DMS153 treated with DMSO at 0.1 percent for 48 hours (cell line): ENCODE measurements around the gene CHRNA9.
"Not testable (repeated sequence)": the region's sequence is repeated elsewhere in the genome, so short reads cannot be mapped to it uniquely, and the experiment has no call there.

Experiments
- DNase-seq: peaks from one replicate; lab custom pipeline; 2025; ENCODE audit not compliant: unreplicated experiment; lab: John Stamatoyannopoulos, UW

CHRNA9 gene, protein sequence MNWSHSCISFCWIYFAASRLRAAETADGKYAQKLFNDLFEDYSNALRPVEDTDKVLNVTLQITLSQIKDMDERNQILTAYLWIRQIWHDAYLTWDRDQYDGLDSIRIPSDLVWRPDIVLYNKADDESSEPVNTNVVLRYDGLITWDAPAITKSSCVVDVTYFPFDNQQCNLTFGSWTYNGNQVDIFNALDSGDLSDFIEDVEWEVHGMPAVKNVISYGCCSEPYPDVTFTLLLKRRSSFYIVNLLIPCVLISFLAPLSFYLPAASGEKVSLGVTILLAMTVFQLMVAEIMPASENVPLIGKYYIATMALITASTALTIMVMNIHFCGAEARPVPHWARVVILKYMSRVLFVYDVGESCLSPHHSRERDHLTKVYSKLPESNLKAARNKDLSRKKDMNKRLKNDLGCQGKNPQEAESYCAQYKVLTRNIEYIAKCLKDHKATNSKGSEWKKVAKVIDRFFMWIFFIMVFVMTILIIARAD

DNA sequence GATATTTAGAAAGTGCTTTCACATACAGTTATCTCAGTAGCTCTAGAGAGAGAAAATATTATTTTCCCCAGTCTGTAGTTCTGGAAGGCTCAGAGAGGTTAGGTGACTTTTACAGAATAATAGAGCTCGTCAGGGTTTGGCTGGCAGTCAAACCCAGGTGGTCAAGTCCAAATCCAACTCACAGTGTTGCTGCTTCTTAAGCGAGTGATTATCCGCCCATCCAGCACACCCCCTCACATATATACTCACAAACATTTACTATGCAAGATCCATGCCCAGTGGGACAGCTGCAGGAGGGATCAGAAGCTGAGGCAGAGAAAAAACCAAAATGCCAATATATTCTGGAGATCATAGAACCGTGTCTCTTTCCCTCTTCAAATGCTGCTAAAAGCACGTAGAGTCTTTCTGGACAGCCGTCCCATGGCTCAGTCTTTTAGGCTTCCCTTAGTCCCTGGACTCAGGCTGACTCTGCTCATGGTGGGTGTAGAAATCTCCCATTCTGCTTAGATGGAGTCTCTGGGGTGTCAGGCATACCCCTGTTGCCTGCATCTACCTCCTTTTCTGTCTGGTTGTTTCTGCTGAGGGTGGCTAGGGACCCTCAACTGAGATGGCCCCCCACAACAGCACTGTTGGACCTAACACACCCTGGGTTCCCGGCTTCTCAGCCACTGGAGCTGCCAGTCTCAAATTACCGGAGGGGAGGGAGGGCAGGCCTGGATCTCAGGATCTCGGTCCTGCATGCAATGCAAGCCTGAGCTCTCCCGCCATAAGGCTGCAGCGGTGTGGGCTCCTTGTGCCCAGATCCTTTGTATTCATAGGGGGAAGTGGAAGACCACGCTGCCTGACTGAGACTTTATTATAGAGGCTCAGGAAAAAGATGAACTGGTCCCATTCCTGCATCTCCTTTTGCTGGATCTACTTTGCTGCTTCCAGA, at the start of gene CHRNA9:
CHRNA9 (plus strand) TSS at position 743 of the 934 bp plus-strand sequence; CDS start at position 878, 135 bp downstream.
- no peak for DNase-seq

DNA sequence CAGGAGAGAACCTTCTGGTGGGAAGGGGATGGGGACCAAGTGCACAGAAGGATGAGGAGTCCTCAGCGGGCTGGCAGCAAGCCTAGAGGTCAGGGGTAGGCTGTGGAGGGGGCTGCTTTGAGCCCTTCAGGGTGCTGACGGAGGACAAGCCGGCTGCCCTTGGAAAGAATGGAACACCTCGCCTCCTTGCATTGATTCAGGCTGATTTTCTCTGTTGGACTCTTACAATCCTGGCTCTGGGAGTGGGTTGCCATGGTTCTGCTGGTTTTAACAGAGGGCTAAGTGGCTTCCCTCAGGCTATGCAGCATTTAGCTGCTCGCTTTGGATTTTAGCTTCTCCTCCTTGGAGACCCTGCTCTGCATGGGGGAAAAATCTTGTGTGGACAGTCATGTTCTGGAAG, 49.4 kb upstream of the CHRNA9 start:
- no peak for DNase-seq

DNA sequence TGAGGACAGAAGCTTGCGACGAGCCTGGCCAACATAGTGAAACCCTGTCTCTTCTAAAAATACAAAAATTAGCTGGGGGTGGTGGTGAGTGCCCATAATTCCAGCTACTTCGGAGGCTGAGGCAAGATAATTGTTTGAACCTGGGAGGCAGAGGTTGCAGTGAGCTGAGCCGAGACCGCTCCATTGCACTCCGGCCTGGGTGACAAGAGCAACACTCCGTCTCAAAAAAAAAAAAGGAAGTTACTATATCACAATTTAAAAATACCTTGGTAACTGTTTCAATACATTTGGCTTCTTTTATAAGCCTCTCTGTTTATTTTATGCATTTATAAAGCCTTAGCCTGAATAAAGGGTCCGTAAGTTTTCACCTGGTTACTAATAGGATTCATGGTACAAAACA, 46.6 kb upstream of the CHRNA9 start:
- DNase-seq: no peak

DNA sequence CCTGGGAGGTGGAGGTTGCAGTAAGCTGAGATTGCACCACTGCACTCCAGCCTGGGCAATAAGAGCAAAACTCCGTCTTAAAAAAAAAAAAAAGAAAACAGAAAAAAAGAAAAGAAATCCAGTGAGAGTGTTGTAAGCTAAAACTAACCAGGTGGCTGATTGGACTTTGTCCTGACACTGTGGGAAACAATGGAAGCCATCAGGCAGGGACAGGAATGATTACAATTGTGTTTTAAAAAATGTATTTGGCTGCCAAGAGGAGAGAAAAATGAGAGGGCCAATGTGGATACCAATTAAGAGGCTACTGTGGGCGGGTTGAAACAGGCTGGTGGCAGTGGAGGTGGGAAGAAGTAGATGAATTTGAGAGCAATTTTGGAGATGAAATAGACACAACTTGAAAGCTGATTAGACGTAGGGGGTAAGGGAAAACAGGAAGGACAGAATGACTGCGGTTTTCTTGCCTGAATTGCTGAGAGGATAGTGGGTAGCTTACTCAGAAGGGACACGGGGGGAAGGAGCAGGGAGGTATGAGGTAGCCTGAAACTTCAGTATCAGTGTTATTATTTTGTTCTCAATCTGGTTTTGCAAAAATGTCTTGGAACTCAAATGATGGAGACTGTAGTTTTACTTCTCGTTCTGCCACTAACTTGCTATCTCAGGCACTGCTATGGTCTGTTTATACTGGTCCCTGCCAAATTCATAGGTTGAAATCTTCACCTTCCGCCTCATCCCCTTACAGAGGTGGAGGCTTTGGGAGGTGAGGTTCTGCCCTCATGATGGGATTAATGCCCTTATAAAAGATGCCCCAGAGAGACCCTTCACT, 45.6 kb upstream of the CHRNA9 start:
- no peak for DNase-seq

DNA sequence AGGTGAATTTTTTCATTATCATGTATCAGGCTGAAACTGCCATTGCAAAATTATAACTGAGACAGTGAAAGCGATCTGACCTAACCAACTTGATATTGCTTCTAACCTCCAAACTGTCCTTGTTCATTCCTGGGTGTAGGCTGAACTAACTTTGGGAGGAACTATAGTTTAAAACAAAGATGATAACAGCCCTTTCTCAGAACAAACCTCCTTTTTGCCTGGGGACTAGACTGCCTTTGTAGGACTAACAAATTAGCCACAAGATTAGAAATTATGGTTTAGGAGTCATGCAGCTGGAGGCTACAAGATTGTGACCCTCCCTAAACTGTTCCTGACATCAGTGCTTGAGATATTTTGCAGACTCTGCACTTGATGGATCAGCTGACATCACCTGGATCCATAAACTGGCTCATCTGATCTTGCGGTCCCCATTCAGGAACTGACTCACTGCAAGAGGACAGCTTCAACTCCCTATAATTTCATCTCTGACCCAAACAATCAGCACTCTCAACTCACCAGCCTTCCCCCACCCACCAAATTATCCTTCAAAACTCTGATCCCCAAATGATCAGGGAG, 44.4 kb upstream of the CHRNA9 start:
- not testable (repeated sequence) for DNase-seq

DNA sequence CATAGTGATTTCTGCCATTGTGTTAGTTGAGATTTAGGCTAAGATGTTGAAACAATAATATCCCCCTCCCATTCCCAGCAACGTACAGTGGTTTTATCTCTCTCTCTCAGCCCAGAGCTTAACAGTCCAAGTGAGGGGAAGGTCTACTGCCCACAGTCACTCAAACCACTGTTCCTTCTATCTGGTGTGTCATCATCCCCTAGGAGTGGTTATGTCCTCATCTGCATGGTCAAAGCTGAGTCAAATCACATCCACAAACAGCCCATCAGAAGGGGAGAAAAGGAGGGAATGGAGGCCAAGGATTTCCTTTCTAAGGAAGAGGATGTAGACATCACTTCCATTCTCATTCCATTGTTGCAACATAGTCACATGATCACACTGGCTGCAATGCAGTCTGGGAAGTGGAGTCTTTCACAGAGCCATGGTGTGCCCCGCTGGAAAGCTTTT, 42.8 kb upstream of the CHRNA9 start:
- no peak for DNase-seq

DNA sequence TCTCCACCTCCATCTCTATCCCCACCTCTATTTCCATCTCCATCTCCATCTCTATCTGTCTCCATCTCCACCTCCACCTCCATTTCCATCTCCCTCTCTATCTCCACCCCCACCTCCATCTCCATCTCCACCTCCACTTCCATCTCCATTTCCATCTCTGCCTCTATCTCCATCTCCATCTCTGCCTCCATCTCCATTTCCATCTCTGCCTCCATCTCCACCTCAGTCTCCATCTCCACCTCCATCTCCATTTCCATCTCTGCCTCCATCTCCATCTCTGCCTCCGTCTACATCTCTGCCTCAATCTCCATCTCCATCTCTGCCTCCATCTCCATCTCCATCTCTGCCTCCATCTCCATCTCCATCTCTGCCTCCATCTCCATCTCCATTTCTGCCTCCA, 40.8 kb upstream of the CHRNA9 start:
- DNase-seq: no peak

DNA sequence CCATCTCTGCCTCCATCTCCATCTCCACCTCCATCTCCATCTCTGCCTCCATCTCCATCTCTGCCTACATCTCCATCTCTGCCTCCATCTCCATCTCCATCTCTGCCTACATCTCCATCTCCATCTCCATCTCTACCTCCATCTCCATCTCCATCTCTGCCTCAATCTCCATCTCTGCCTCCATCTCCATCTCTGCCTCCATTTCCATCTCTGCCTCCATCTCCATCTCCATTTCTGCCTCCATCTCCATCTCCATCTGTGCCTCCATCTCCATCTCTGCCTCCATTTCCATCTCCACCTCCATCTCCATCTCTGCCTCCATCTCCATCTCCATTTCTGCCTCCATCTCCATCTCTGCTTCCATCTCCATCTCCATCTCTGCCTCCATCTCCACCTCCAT, 40.1 kb upstream of the CHRNA9 start:
- DNase-seq: not testable (repeated sequence)

DNA sequence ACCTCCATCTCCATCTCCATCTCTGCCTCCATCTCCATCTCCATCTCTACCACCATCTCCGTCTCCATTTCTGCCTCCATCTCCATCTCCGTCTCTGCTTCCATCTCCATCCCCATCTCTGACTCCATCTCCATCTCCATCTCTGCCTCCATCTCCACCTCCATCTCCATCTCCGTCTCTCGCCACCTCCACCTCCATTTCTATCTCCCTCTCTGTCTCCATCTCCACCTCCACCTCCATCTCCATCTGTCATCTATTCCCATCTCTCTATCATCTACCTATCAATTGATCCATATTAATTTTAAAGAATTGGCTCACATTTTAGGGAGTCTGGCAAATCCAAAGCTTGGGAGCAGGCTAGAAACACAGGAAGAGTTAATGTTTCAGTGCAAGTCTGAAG, 39.6 kb upstream of the CHRNA9 start:
- DNase-seq: no peak

DNA sequence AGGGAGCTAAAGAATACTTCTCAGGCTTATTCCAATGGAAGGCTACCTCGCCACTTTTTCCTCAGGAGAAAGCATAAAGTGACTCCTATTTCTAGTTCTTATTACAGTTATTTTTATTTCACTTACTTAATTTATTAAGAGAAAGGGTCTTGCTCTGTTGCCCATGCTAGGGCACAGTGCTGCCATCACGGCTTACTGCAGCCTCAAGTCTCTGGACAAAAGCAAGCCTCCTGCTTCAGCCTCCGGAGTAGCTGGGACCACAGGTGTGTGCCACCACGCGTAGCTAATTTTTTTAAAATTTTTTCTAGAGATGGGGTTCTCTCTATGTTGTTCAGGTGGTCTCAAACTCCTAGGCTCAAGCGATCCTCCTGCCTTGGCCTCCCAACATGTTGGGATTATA, 36.0 kb upstream of the CHRNA9 start:
- DNase-seq: no peak

DNA sequence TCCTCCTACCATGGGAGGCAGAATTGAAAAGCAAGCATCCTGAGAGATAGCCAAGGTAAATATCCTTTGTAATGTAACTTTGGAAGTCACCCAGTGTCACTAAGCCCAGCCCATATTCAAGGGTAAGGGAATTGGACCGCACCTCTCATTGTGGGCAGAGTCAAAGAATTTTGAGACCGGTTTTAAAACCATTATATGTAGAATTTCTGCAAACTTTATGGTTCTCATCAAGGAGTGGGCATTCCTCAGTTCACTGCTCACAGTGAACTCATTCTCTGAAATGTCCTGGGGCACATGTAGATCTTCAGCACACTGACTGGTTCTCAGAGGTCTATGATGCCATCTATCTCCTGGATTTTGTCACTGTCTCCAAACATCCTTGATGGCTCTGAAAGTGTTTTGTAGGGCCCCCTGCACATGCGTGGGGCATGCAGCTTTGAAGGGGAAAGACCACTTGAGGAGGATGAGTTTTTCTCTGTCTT, 35.3 kb upstream of the CHRNA9 start:
- no peak for DNase-seq

DNA sequence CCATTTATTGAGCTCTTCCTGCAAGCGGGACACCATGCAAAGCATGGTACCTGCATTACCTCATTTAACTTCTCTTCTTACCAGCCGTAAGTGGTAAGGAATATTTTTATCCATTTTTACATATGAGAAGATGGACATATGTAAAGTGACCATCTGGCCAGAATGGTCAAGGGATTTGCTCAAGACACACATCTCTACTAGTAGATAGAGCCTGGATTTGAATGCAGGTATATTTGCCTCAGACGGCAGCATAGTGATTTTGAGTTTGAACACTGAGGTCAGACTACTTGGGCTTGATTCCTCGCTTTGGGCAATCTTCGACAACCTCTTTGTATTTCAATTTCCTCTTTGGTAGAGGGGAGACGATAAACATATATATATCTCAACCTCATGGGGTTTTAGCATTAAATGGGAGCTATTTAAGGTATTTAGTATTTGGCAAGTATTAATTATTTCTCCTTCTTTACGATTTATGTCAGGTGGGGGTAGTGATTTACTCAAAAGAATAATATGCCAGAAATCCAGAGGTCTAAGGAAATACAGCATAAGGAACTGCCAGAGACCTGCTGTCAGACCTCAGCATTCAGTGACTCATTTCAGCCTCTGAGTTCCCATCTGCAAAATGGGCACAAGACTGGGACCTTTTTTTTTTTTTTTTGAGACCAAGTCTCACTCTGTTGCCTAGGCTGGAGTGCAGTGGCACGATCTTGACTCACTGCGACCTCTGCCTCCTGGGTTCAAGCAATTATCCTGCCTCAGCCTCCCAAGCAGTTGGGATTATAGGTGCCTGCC, 34.6 kb upstream of the CHRNA9 start:
- no peak for DNase-seq

DNA sequence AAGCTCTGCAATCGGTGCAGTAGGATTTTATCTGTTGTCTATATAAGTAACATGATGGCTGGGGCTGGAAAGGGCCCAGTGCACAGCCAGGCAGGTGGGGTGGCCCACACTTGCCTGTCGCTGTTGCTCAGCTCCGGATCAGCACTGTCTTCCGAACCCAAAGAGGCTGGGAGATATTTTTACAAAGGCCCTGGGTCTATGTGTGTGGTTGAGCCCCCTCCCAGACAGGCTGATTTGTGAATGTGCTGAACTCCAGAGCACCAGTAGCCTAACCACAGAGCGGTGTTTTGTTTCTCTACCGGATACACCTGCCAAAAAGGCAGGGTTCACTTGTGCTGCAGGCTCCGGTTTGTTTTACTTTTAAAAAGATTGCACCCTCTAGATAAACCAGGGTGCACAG, 33.5 kb upstream of the CHRNA9 start:
- DNase-seq: no peak

DNA sequence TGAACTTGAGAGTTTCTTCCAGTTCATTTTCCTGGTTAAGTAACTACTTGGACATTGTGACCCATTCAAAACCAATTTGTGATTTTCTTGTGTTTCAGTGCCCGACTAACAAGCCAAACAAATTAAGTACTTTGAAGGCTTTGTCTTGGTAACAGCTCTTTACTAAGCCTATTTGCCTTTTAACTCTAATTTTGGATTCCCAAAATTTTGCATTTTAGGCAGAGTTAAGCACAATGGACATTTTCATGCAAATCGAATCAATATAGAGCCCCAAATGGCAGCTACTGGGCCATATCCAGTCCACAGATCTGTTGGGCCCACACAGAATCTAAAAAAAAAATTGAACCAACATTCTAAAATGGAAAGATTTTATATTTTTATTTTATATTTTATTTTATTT, 31.4 kb upstream of the CHRNA9 start:
- no peak for DNase-seq

DNA sequence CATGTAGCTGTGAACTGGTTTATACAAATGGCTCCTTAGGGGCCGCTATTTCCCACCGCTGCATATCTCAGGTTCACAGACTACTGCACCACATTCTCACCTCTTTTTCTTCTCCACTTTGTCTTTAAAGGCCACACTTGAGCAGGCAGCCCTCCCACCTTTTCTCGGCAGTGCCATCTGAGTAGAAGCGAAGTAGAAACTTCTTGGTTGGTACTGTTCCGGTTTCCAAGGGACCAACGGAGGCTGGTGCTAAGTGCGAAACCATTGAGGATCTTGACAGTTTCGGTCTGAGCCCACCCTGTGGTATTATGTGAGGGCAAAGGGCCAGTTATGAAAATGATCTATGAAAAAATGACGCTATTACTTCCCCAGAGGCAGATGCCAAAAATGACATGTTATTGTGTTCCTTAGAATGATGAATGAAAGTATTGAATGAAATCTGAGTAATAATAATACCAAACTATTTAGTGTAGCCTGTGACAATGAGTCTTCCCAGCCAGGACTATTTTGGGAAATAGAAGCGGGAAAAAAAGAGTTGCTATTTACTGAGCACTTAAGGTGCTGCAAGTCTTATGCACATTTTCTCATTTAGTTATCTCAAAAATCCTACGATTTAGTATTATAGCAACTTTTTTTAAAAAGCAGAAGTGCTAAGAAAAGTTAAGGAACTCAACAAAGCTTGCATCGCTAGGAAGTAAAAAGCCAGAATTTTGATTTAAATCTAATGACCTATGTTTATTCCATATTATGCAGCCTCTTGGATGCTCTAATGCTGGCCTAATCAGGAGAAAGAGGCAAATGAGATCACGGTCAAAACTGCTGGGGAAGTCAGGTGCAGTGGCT, 29.6 kb upstream of the CHRNA9 start:
- no peak for DNase-seq

DNA sequence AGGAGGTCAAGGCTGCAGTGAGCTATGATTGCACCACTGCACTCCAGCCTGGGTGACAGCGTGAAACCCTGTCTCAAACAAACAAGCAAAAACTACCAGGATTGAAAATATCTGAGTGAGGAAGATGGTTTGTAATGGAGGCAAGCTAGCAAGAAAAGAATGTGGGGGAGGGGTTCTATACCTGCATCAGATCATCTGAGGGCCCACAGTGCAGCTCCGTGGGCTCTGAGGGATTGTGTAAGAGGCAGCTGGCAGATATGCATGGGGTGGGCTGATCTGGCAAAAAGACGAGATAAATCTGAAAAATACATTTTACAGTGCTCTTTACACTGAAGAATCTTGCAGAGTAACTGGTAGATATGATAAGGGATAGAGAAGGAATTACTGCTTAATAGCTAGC, 28.9 kb upstream of the CHRNA9 start:
- DNase-seq: no peak

DNA sequence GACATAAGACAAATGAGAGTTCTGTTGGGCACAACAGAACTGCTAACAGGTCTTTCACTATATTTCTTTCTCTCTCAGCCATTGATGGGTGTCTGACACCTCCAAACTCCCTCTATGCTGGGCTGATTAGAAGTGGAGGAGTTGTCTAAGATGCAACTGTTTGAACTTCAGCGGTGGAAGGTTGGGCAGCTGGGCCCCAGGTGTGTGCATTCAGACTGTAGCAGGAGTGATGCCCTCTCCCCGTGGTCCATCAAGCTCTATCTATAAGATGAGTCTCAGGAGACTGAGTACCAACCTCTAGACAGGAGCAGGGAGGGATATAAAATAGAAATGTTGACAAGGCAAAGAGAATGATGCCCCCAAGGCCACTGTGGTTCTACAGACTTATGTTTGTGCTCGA, 28.2 kb upstream of the CHRNA9 start:
- no peak for DNase-seq

DNA sequence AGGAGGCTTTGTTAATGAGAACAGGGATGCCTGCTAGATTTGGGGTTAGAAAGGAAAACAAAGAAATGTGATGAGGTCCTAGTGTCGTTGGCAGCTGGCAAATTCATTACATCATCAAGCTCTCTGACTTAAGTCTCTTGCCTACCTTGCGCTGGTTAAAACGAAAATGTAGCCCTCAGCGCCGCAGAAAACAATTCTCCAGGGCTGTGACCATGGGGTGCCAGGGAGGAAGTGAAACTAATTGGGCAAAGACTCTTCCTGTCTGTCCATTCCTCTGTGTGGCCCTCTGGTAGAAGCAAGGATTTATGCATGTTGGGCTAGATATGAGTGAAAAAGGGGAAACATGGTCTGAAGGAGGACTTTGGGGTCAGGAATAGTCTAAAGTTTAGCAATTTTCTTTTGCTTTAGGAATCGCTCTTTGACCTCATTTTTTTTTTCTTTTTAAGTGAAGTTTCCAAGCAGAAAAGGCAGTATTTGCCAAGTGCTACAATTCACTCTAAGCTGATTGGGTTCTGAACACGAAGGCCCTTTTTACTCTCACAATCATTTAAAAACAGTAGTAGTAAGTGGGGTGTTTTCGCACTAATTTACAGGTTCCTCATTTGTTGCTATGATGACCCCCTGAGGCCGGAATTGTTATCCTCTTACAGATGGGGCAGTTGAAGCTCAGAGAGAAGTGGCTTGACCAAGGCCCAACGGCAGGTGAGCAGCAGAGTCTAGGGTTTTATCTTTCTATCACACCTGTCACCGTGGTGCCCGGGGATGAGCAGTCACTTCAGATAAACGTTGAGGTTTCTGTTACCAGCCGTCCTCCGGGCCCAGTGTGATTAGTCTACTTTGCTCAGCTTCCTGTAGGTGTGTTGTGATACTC, 27.3 kb upstream of the CHRNA9 start:
- DNase-seq: no peak
